Thymus (tissue), 11 donors: ENCODE data around the gene POTEF. TPM values are rescaled to one million over a fixed set of nuclear protein-coding genes. Genes with fewer than 3 reads are reported as not detected.
"Not testable (repeated sequence)": the region's sequence is repeated elsewhere in the genome, so short reads cannot be mapped to it uniquely, and the experiment has no call there.

Experiments
- DNase-seq, 9 donors: peaks; one replicate each; pipeline ENCODE4 v3.0.0-alpha.2; 2013; ENCODE audit warnings: low spot score in 9 of 9, low read depth in 6 of 9, missing footprints in 1 of 9
- H3K27ac ChIP-seq, 2 donors: one replicate each; pipeline ENCODE4 v1.5.1; 2013; ENCODE audit warnings: control low read depth in 1 of 2, low read depth in 1 of 2, low read length in 1 of 2, mild to moderate bottlenecking in 1 of 2, moderate library complexity in 1 of 2
- H3K27me3 ChIP-seq, 2 donors: one replicate each; pipeline ENCODE4 v1.5.1; 2013; ENCODE audit warnings: low read length in 1 of 2; ENCODE audit not compliant: control insufficient read depth in 2 of 2, insufficient read depth in 1 of 2
- H3K36me3 ChIP-seq, 2 donors: one replicate each; pipeline ENCODE4 v1.5.1; 2013; ENCODE audit warnings: low read length in 1 of 2, mild to moderate bottlenecking in 1 of 2, moderate library complexity in 1 of 2; ENCODE audit not compliant: control insufficient read depth in 2 of 2, insufficient read depth in 2 of 2
- H3K4me1 ChIP-seq, 2 donors: one replicate each; pipeline ENCODE4 v1.5.1; 2013; ENCODE audit warnings: low read length in 2 of 2; ENCODE audit not compliant: control insufficient read depth in 2 of 2, insufficient read depth in 2 of 2
- H3K4me3 ChIP-seq, 2 donors: one replicate each; pipeline ENCODE4 v1.5.1; 2013; ENCODE audit warnings: low read length in 2 of 2, control low read depth in 1 of 2, mild to moderate bottlenecking in 1 of 2
- H3K9me3 ChIP-seq, 2 donors: one replicate each; pipeline ENCODE4 v1.5.1; 2013; ENCODE audit warnings: low read length in 1 of 2, mild to moderate bottlenecking in 1 of 2; ENCODE audit not compliant: control insufficient read depth in 2 of 2, insufficient read depth in 1 of 2
- WGBS: extraction: QIAGEN DNeasy Blood & Tissue Kit; methylation state at CpG from one replicate; pipeline ENCODE4 v1.1.7; 2013; 5-methylcytosine and 5-hydroxymethylcytosine counted together
- polyA plus RNA-seq: library from polyadenylated mRNA; stranded (reverse); fragments of 200-250 nt; gene quantifications from one replicate; pipeline ENCODE4 v1.2.3, GENCODE V29; 2013
- total RNA-seq: library from RNA; stranded (reverse); fragments of 120-200 nt; gene quantifications from one replicate; pipeline ENCODE4 v1.2.4, GENCODE V29; 2013
- donor health status: healthy.

POTEF gene
- total and polyA plus RNA-seq, 2 donors: under 0.01 TPM; not detected in 1

DNA sequence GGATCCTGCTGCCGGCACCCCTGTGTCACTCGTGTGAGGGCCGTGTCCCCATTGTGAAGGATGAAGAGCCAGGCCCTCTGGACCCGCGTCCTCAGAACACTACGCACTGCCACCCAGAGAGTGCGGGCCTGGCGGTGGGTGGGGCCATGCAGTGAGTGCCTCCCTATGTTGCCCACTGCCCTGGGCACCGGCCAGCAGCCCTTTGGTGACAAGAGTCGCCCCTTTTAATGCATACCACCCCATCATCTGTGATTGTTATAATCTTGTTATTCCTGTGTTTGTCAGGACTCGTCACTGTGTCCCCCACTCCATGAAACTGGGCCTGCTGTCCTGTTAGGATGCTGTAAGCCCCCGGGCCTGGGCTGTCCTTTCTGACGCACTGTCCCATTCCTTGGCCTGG lies 9.3 kb upstream of the POTEF start:
- H3K9me3 ChIP-seq, DNase-seq, H3K4me1 ChIP-seq, H3K36me3 ChIP-seq, H3K27ac ChIP-seq, H3K4me3 ChIP-seq: not testable (repeated sequence)
- peaks cover 0 to 11% of the 10 kb centered on the region in 2 donors for H3K27me3 ChIP-seq
- WGBS: 95% methylated on average over 10 of the region's 13 CpGs

DNA sequence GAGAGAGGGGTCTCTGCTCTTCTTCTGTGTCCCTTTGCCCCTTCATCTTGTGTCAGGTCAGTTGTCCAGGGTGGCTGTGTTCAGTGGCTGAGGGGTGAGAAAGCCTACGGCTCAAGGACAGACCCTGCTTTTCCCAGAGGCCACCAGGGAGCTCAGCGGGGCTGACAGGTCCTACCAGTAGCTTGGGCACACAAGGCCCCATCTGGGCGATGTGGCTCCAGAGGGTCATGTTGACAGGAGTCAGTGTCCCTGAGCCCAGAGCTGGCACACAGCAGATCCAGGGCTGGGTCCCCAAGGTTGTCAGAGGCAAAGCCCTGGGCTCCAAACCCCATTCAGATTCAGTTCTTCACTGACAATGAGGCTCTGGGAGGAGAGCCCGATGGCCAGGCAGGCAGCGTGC lies 8.1 kb upstream of the POTEF start:
- H3K36me3 ChIP-seq, H3K9me3 ChIP-seq, H3K4me3 ChIP-seq, DNase-seq, H3K27ac ChIP-seq, H3K27me3 ChIP-seq, H3K4me1 ChIP-seq: not testable (repeated sequence)
- 94% methylated on average over 4 of the region's 5 CpGs for WGBS

DNA sequence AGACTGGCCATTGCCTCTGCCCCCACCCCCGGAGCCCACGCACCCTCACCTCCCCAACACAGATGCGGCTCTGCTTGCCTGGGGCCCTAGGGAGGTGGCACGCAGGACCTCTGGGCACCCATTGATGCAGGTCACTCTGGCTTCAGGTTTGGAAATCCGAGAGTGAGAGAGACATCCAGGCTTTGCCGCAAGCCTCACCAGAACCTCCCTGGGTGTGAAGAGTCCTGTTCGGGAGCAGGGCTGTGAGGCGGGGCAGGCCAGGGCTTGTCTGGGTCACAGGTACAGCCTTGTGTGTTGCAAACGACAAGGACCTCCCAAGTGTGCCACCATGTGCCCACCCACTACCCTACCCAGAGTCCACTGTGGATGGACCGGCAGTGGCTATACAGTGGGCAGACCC lies 7.5 kb upstream of the POTEF start:
- H3K9me3 ChIP-seq, H3K27ac ChIP-seq, DNase-seq, H3K36me3 ChIP-seq, H3K4me3 ChIP-seq, H3K27me3 ChIP-seq, H3K4me1 ChIP-seq: not testable (repeated sequence)
- WGBS: 94% methylated on average over 9 of the region's 10 CpGs

DNA sequence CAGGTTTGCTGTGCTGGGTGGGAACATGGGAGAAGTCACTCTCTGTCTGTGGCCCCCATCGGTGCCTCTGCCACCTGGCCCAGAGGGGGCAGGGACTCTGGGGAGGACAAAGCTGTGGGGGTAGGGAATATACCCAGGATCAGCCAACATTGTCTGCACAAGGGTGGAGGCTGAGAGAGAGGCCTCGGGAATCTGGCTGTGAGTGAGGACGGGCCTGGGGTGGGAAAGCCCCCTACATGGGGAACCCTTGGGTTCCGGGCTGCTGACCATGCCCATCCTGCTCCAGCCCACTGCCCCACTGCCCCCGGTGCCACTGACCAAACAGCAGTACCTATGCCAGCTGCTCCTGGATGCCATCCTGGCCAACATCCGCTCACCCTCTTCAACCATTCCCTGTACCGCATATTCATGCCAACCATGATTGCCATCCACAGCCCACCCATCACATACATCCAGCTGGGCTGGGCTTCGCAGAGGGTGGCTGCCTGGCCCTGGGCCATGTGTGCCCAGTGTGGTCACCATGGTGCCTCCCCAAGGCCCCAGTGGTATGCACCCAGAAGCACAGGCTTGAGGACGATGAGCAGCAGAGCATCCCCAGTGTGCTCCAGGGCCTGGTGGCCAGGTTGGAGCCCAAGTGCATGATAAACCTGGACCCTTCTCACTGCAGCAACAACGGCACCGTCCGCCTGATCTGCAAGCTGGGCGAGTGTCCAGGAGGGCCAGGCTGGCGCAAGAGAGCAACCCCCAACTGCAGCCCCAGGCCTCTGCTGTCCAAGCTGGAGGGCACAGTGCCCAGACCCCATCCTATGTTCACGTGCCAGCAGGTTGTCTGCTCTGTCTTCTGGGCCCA lies 6.9 kb upstream of the POTEF start:
- Histone ChIP-seq H3K9me3 (no peaks in the 10 kb centered on the region), H3K27me3 (no peaks in the 10 kb centered on the region), H3K27ac (no peak overlapping the region), H3K4me3 (no peak overlapping the region), H3K4me1 (no peaks in the 10 kb centered on the region), H3K36me3 (no peaks in the 10 kb centered on the region)
- DNase-seq: no peak
- 94% methylated on average over 15 of the region's 15 CpGs for WGBS

DNA sequence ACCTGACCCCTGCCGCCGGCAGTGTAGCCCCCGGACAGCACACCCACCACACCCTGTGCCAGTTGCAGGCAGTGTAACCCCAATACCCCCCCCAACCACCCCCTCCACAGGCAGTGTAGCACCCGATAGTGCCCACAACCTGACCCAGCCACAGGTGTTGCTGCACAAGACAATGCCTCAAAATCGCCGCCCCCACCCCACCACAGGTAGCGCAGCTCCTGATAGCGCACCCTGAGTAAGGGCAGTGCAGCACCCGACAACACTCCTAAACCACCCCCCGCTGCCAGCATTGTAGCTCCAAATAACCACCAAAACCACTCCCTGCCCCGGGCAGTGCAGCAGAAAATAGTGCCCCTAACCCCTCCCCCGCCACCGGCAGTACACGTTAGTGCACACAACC lies 558 bp downstream of the POTEF start:
- 95% methylated on average over 14 of the region's 14 CpGs for WGBS
- not testable (repeated sequence) for H3K27me3 ChIP-seq, H3K9me3 ChIP-seq, H3K27ac ChIP-seq, H3K4me1 ChIP-seq, DNase-seq, H3K36me3 ChIP-seq, H3K4me3 ChIP-seq

DNA sequence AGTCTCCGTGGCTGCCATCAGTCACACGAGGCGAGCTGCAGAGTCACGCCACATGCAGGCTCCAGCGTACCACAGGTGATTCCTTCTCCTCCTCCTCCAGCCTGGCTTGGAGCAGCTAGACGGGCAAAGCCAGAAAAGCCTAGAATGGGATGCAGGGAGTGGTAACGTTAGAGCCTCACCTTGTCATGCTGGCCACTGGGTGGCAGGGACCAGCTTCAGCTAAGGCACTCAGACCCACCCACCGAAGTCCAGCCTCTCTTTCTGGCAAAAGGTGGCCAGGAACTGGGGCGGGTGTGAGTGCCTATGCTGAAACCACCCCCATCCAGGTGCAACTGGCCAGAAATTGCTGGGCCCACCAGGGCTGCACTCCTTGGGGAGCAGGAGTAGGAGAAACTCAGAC lies 1.3 kb downstream of the POTEF start:
- DNase-seq, H3K9me3 ChIP-seq: not testable (repeated sequence)
- WGBS: 88% methylated on average over 3 of the region's 9 CpGs

DNA sequence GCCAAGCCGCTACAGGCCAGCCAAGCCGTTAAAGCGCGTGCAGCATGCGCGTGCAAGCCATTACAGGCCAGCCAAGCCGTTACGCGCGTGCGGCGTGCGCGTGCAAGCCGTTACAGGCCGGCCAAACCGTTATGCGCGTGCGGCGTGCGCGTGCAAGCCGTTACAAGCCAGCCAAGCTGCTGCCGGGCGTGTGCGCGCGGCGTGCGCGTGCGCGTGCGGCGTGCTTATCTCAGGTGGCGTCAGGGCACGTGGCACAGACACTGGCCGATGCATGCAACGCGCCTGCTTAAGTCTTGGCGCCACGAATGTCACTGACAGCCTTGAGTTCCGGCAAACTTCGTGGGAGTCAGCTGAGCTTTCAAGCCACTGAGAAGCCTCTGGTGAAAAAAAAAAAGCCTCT lies 8.1 kb downstream of the POTEF start:
- not testable (repeated sequence) for H3K27me3 ChIP-seq, H3K27ac ChIP-seq, H3K4me3 ChIP-seq, H3K4me1 ChIP-seq, H3K36me3 ChIP-seq, H3K9me3 ChIP-seq, DNase-seq
- 94% methylated on average over 37 of the region's 45 CpGs for WGBS

More for the DNA sequence above, 1.3 kb downstream of the POTEF start:
- not testable (repeated sequence) for H3K4me1 ChIP-seq, H3K4me3 ChIP-seq, H3K27ac ChIP-seq, H3K27me3 ChIP-seq, H3K36me3 ChIP-seq

DNA sequence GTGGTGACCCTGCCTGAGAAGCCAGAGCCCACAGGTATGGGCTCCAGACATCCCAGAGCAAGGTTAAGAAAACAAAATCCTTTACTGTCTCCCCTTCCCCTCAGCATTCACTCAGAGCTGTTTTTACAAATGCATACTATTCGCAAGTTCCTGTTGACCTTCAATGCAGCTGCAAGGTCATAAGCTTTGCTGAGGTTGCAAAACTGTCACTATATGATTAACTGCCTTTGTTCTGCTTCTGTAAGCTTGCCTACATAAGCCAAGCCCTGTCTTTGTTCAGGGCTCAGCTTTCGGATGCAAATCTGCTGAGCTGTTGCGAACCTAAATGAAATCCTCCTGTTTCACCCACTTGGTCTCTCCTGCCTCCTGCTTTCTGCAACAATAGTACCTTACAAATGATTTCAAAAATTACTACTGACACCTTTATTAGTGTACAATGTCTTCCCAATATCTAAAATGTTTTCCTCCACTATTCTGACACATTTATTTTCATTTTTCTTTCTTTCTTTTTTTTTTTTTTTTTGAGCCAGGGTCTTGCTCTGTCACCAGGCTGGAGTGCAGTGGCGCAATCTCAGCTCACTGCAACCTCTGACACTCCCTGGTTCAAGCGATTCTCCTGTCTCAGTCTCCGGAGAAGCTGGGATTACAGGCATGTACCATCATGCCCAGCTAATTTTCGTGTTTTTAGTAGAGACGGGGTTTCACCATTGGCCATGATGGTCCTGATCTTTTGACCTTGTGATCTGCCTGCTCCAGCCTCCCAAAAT lies 26.2 kb downstream of the POTEF start:
- H3K4me1 ChIP-seq, DNase-seq, H3K9me3 ChIP-seq, H3K27me3 ChIP-seq, H3K4me3 ChIP-seq, H3K36me3 ChIP-seq, H3K27ac ChIP-seq: not testable (repeated sequence)
- WGBS: 79% methylated on average over 6 of the region's 8 CpGs

DNA sequence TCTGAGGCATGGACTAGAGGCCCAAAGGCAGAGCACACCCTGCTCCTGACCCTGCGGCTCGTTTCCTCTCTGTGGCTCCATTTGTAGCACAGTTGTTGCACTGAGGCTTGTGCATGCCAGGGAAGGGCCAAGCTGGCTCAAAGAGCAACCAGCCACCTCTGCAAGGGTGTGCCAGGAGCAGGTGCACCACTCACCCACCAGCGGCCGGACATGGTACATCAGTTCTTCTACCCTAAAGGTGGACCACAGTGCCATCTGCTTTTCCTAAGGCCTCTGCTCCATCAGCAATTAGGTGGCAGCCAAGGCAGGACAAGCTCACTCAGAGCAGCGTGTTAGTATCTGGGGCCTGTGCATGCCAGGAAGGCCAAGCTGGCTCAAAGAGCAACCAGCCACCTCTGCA lies 66.4 kb downstream of the POTEF start:
- H3K27me3 ChIP-seq, H3K4me3 ChIP-seq, H3K27ac ChIP-seq, DNase-seq, H3K36me3 ChIP-seq, H3K9me3 ChIP-seq, H3K4me1 ChIP-seq: not testable (repeated sequence)
- 95% methylated on average over 5 of the region's 5 CpGs for WGBS
